MCF 10A (cell line): Measurements from ENCODE around the gene CPLANE1. TPM values are rescaled to one million over a fixed set of nuclear protein-coding genes. Genes with fewer than 3 reads are reported as not detected.
"Not testable (repeated sequence)": the region's sequence is repeated elsewhere in the genome, so short reads cannot be mapped to it uniquely, and the experiment has no call there.

Experiments
- BruUV-seq: library from RNA; stranded (reverse); fragments of 400-500 nt; replicated peaks from 2 replicates; lab custom pipeline; 2021; lab: Mats Ljungman, UMichigan
- CTCF ChIA-PET: fragments of 300-600 bp; sonication (Branson Sonifier 250); formaldehyde crosslinking; extraction: SDS; loops from one replicate; lab custom pipeline; 2021; ENCODE audit warnings: antibody characterized with exemption, inconsistent platforms; lab: Yijun Ruan, JAX
- POLR2A ChIA-PET: fragments of 300-600, 350-650 bp; sonication (Branson Sonifier 250); formaldehyde crosslinking; extraction: SDS; loops from one replicate; lab custom pipeline; 2020; ENCODE audit warnings: antibody characterized with exemption, inconsistent platforms; lab: Yijun Ruan, JAX
- DNase-seq: peaks from one replicate; pipeline ENCODE4 v3.0.0-alpha.2; 2018; ENCODE audit not compliant: unreplicated experiment
- H3K27ac Mint-ChIP-seq: one replicate; pipeline ENCODE4 v1.8.0; 2022; ENCODE audit warnings: mild to moderate bottlenecking, low read depth, mixed read lengths; ENCODE audit not compliant: unreplicated experiment
- H3K27me3 Mint-ChIP-seq: one replicate; pipeline ENCODE4 v1.8.0; 2022; ENCODE audit warnings: mixed read lengths; ENCODE audit not compliant: insufficient read depth, unreplicated experiment
- H3K36me3 Mint-ChIP-seq: one replicate; pipeline ENCODE4 v1.8.0; 2022; ENCODE audit warnings: mild to moderate bottlenecking, moderate library complexity, mixed read lengths; ENCODE audit not compliant: insufficient read depth, unreplicated experiment
- H3K4me1 Mint-ChIP-seq: one replicate; pipeline ENCODE4 v1.8.0; 2022; ENCODE audit warnings: mixed read lengths; ENCODE audit not compliant: insufficient read depth, unreplicated experiment
- H3K4me3 Mint-ChIP-seq: one replicate; pipeline ENCODE4 v1.8.0; 2022; ENCODE audit warnings: mild to moderate bottlenecking, moderate library complexity, mixed read lengths; ENCODE audit not compliant: unreplicated experiment
- H3K9me3 Mint-ChIP-seq: one replicate; pipeline ENCODE4 v1.8.0; 2022; ENCODE audit warnings: mixed read lengths; ENCODE audit not compliant: unreplicated experiment
- CTCF ChIP-seq: fragments of 200-600 bp; IDR thresholded peaks from one replicate; pipeline ENCODE4 v1.8.0; 2022; ENCODE audit warnings: antibody characterized with exemption, mild to moderate bottlenecking; ENCODE audit not compliant: unreplicated experiment
- intact Hi-C: fragments of 100-400 bp; cut with micrococcal nuclease; formaldehyde crosslinking; loops from 2 replicates; pipeline ENCODE4 v1.14.1; 2022
- total RNA-seq: library from RNA; stranded (reverse); gene quantifications from 2 replicates; pipeline ENCODE4 v1.2.3, GENCODE V29; 2022

CPLANE1 gene
- total RNA-seq, 1 experiment from 2014 or later, result 25.1 TPM

GRCh38 chr5:37153661-37154060 is 95.5 kb downstream of the CPLANE1 start:
- BruUV-seq, result no TSS peak
- ChIA-PET CTCF (no interaction called here), POLR2A (interaction anchor here (0.6 to 1.1 kb wide), 2 partner anchors 11 to 596 kb away, joined by 3 to 4 read pairs; no protein-coding TSS in a partner anchor)
- Mint-ChIP-seq H3K36me3 (peaks cover 72% of the 10 kb centered on the region), H3K27ac (no peak overlapping the region), H3K4me1 (no peaks in the 10 kb centered on the region), H3K27me3 (no peaks in the 10 kb centered on the region), H3K4me3 (no peak overlapping the region), H3K9me3 (no peaks in the 10 kb centered on the region)
- no peak for DNase-seq
- no peak for TF ChIP-seq CTCF
- intact Hi-C loops, result no loop called here

- H3K27me3 Mint-ChIP-seq, result no peaks in the 10 kb centered on the region
- TF ChIP-seq CTCF, result no peak
- H3K27ac Mint-ChIP-seq, result no peak overlapping the region
- H3K4me3 Mint-ChIP-seq, result no peak overlapping the region
- BruUV-seq, result TSS peak; percentile 16
- CTCF ChIA-PET, result no interaction called here
- H3K9me3 Mint-ChIP-seq, result peaks cover 10% of the 10 kb centered on the region
- no peak for DNase-seq
- POLR2A ChIA-PET, result interaction anchor here (1.3 kb wide), 1 partner anchor 11 kb away, joined by 3 read pairs; no protein-coding TSS in a partner anchor
- no peaks in the 10 kb centered on the region for H3K4me1 Mint-ChIP-seq
- peaks cover 44% of the 10 kb centered on the region for H3K36me3 Mint-ChIP-seq
- intact Hi-C loops, result no loop called here
Observed at GRCh38 chr5:37146896-37147295, 102.3 kb downstream of the CPLANE1 start.

- BruUV-seq, result no TSS peak
- Mint-ChIP-seq H3K4me3 (no peak overlapping the region), H3K9me3 (peaks cover 13% of the 10 kb centered on the region), H3K36me3 (peaks cover 61% of the 10 kb centered on the region), H3K27me3 (no peaks in the 10 kb centered on the region), H3K4me1 (no peaks in the 10 kb centered on the region), H3K27ac (no peak overlapping the region)
- DNase-seq, result no peak
- no peak for TF ChIP-seq CTCF
- intact Hi-C loops, result no loop called here
- ChIA-PET CTCF (no interaction called here), POLR2A (no interaction called here)
Observed at GRCh38 chr5:37136694-37137093, 112.5 kb downstream of the CPLANE1 start.

- H3K4me3 Mint-ChIP-seq, H3K4me1 Mint-ChIP-seq, H3K27ac Mint-ChIP-seq, intact Hi-C loops, BruUV-seq, POLR2A ChIA-PET, DNase-seq, H3K27me3 Mint-ChIP-seq: not testable (repeated sequence)
- peaks cover 13% of the 10 kb centered on the region for H3K9me3 Mint-ChIP-seq
- peaks cover 51% of the 10 kb centered on the region for H3K36me3 Mint-ChIP-seq
- CTCF ChIA-PET, result interaction anchor here (0.7 kb wide), 1 partner anchor 14 kb away, joined by 5 read pairs; no protein-coding TSS in a partner anchor
Observed at GRCh38 chr5:37135312-37135711, 113.9 kb downstream of the CPLANE1 start.
